Activated naive CD4-positive, alpha-beta T cell treated with anti-CD3 and anti-CD28 coated beads, Interleukin-2, amount 10 ng/mL, durations not matched to agents 5 hours and 36 hours (primary cell): Measurements from ENCODE around the gene TRIM21. TPM values are rescaled to one million over a fixed set of nuclear protein-coding genes. Genes with fewer than 3 reads are reported as not detected.

Source experiments
- total RNA-seq, 2 experiments: library from RNA; stranded (reverse); gene quantifications; one replicate each; pipeline ENCODE4 v1.2.3, GENCODE V29; 2021

TRIM21 gene
- 10 to 100 TPM; 50.7 to 51.9 TPM for total RNA-seq

GRCh38 chr11:4393209-4393857 lies at the start of gene TRIM21:
TRIM21 (minus strand) TSS chr11:4393702; CDS start chr11:4390409, 3,293 bp downstream.

GRCh38 chr11:4368286-4368685 lies 25.2 kb downstream of the TRIM21 start, which contains the start of gene OR52B4:
OR52B4 (minus strand) TSS chr11:4368386; CDS start chr11:4368295, 91 bp downstream.

Other genes starting within 250 kb of the TRIM21 start
- not detected for gene OR52B4, start 25.3 kb downstream of the TRIM21 start, total RNA-seq
- not detected for gene OR52K2, start 55.6 kb upstream of the TRIM21 start, total RNA-seq
- gene OR52K1, start 88.9 kb upstream of the TRIM21 start, total RNA-seq: not detected
- gene OR52M1, start 151.5 kb upstream of the TRIM21 start, total RNA-seq: not detected
- not detected for gene OR52I2, start 188.0 kb upstream of the TRIM21 start, total RNA-seq
- gene OR52I1, start 200.3 kb upstream of the TRIM21 start, total RNA-seq: not detected
- gene TRIM68, start 214.5 kb upstream of the TRIM21 start, total RNA-seq: 10 to 100 TPM; 11.6 to 14.0 TPM
- gene OR51D1, start 243.8 kb upstream of the TRIM21 start, total RNA-seq: not detected